ENCODE results near the gene FBXL2. TPM values are rescaled to one million over a fixed set of nuclear protein-coding genes. Genes with fewer than 3 reads are reported as not detected.

Gene FBXL2
- total and polyA plus RNA-seq, 2 of the 8 experiments (the other 6 are each of a cell fraction or from before 2014, with no cell fraction given), result 3.1 to 5.4 TPM

DNA sequence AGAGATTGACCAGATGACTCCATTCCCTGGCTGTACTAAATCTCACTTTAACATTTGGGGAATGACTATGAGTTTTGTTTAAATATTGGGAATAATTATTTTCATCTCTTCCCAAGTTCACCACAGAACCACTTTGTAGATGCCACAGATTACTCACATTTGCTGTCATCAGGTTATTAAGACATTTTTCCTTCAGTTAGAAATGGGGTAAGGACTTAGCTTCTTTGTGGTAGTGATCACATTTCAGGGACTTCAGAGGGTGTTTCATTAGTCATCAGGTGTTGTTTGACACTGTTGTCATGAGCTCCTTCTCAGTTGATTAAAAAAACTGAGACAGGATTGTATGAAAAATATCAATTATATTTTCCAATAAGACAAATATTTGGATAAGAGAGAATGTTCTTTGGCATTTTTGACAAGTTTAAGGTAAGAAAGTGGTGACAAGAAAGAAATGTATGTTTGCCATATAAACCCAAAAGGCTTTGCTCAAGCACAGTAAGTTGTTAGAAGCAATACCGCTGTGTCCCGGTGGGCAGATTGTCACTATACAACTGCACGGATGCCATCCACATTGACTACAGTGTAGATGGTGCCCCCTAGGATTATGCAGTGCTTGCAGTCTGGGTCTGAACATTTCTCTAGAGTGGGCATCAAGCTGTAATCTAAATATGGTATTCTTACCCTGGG, 22.3 kb downstream of the FBXL2 start (continued):
- TF ChIP-seq SIN3A (conservative IDR thresholded peaks at IDR 0.05 in 1 of 2, IDR thresholded peaks at IDR 0.05 in 1 of 2; ENCODE audit: low read depth in 1 of 2, low read length in 2 of 2) (no peak), NANOG (IDR thresholded peaks at IDR 0.05; ENCODE audit: insufficient read depth, low read depth, low read length, poor library complexity, severe bottlenecking) (no peak)

All from H1 (cell line).